Measurements from ENCODE around the gene PDE8A. TPM values are rescaled to one million over a fixed set of nuclear protein-coding genes. Genes with fewer than 3 reads are reported as not detected.

The PDE8A gene
- total RNA-seq, 6 experiments from 2014 or later, result 32.7 to 40.5 (median 37.4) TPM

DNA sequence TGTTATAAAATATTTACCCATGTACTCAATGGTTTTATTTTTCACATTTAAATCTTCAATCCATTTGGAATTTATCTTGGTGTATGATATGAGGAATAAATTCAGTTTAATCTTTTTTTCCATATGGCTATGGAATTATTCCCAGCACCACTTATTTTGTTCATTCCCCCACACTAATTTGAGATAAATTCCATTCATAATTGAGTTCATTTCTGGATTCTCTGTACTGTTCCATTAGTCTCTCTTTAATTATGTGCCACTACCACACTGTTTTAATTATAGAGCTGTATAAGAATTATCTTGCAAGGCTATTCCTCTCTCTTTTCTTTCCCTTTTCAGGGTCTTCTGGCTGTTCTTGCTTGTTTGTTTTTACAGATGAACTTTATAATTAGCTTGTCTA, 34.6 kb downstream of the PDE8A start:
- H3K27ac ChIP-seq, result no peak overlapping the region
- H3K9me3 ChIP-seq, result no peaks in the 10 kb centered on the region
- no peaks in the 10 kb centered on the region for H3K27me3 ChIP-seq
- no peak for TF ChIP-seq POLR2A (IDR thresholded peaks at IDR 0.05)
- TF ChIP-seq, protein P1, sequence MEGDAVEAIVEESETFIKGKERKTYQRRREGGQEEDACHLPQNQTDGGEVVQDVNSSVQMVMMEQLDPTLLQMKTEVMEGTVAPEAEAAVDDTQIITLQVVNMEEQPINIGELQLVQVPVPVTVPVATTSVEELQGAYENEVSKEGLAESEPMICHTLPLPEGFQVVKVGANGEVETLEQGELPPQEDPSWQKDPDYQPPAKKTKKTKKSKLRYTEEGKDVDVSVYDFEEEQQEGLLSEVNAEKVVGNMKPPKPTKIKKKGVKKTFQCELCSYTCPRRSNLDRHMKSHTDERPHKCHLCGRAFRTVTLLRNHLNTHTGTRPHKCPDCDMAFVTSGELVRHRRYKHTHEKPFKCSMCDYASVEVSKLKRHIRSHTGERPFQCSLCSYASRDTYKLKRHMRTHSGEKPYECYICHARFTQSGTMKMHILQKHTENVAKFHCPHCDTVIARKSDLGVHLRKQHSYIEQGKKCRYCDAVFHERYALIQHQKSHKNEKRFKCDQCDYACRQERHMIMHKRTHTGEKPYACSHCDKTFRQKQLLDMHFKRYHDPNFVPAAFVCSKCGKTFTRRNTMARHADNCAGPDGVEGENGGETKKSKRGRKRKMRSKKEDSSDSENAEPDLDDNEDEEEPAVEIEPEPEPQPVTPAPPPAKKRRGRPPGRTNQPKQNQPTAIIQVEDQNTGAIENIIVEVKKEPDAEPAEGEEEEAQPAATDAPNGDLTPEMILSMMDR (IDR thresholded peaks at IDR 0.05), result no peak
- no peaks in the 10 kb centered on the region for H3K36me3 ChIP-seq
- ATAC-seq (no peak), DNase-seq (no peak)
- intact Hi-C loops (cut with DNase I), result no loop called here
- no peak overlapping the region for H3K4me3 ChIP-seq
- H3K4me1 ChIP-seq, result peaks cover 0 to 13% (median 6%) of the 10 kb centered on the region in 4 donors

DNA sequence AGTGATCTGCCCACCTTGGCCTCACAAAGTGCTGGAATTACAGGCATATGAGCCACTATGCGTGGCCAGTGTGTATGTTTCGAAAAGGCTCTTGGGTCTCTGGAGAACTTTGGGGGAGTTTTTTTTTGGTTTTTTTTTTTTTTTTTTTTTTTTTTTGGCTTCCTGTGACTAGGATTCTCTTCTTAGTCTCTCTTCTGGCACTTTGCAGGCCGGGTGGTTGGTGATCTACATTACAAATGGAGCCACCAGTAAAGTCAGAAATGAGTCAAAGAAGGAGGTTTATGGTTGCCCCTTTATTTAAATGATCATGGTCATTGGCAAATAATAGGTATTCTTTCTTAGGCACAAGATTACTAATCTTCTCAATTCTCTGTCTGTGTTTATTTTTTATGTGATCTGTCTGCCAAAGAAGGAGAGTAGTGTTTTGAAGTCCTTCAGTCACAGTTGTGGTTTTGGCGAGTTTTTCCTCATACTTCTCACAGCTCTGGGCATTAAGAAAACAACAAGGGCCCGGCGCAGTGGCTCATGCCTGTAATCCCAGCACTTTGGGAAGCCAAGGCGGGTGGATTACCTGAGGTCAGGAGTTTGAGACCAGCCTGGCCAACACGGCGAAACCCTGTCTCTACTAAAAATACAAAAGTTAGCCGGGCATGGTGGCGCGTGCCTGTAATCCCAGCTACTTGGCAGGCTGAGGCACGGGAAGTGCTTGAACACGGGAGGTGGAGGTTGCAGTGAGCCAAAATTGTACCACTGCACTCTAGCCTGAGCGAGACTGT, 38.3 kb downstream of the PDE8A start:
- WGBS (ENCODE audit: insufficient coverage, low coverage, low lambda C conversion rate, missing lambda C conversion rate), result 48% methylated on average over 14 of the region's 15 CpGs
- no peak for TF ChIP-seq POLR2A (IDR thresholded peaks at IDR 0.05)
- TF ChIP-seq, protein P1 (IDR thresholded peaks at IDR 0.05), result no peak

DNA sequence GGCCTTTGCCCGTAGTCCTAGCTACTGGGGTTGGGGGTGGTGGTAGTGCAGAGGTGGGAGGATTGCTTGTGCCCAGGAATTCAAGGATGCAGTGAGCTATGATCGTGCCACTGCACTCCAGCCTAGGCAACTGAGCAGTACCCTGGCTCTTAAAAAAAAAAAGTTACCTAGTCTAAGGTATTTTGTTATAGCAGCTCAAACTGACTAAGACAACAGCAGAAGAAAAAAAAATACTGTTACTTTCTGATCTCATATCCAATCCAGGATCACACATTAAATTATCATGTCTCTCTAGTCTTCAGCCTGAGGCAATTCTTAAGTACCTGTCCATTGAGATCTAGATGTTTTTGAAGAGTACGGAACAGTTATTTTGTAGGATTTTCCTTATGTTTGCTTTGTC, 39.8 kb downstream of the PDE8A start:
- WGBS (ENCODE audit: insufficient coverage, low coverage, low lambda C conversion rate, missing lambda C conversion rate), result 75% methylated on average over 3 of the region's 3 CpGs
- H3K4me1 ChIP-seq, result peaks cover 0 to 42% (median 18%) of the 10 kb centered on the region in 4 donors
- TF ChIP-seq POLR2A (IDR thresholded peaks at IDR 0.05), result no peak
- TF ChIP-seq, protein P1 (IDR thresholded peaks at IDR 0.05), result no peak
- intact Hi-C loops (cut with DNase I), result no loop called here
- ATAC-seq (no peak), DNase-seq (no peak)
- no peaks in the 10 kb centered on the region for H3K36me3 ChIP-seq
- H3K4me3 ChIP-seq, result no peak overlapping the region
- H3K27ac ChIP-seq, result no peak overlapping the region
- no peaks in the 10 kb centered on the region for H3K27me3 ChIP-seq
- H3K9me3 ChIP-seq, result no peaks in the 10 kb centered on the region

More for the DNA sequence above, 38.3 kb downstream of the PDE8A start:
- no peaks in the 10 kb centered on the region for H3K36me3 ChIP-seq
- ATAC-seq (peak in 3 of 4 donors; percentile 15 to 48 (median 25)), DNase-seq (no peak)
- no peak overlapping the region for H3K4me3 ChIP-seq
- no peaks in the 10 kb centered on the region for H3K27me3 ChIP-seq
- peaks cover 0 to 32% (median 13%) of the 10 kb centered on the region in 4 donors for H3K4me1 ChIP-seq
- intact Hi-C loops (cut with DNase I), result no loop called here
- H3K9me3 ChIP-seq, result no peaks in the 10 kb centered on the region
- peak overlapping the region; percentile 39 to 71 (median 40) for H3K27ac ChIP-seq

DNA sequence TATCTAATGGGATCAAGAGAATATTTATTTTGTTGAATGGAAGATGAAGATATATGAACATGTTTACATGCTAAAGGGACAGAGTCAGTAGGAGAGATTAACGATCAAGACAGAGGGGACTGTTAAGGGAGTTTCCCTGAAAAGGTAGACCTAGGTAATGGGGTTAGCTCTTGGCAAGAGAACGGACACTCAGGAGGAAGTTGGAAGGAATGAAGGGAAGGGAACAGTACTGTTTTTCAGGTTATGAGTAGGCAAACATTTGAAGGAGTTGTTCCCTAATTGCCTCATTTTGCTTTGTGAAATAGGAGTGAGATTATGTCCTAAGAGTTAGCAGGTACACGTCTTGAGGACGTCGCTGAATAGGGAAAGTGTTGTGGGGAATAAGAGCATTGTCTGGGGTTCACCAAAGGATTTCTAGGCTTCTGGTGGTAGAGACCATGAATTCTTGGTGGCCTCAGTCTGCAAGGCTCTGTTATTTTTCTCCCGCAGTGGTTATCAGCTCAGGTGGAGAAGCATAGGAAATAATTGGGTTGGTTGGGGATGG, 41.3 kb downstream of the PDE8A start:
- no peak overlapping the region for H3K4me3 ChIP-seq
- no peaks in the 10 kb centered on the region for H3K36me3 ChIP-seq
- H3K9me3 ChIP-seq, result no peaks in the 10 kb centered on the region
- no peak for ATAC-seq
- no peak overlapping the region for H3K27ac ChIP-seq
- no peak for DNase-seq
- TF ChIP-seq, protein P1 (IDR thresholded peaks at IDR 0.05), result no peak
- TF ChIP-seq POLR2A (IDR thresholded peaks at IDR 0.05), result no peak
- 86% methylated on average over 6 of the region's 6 CpGs for WGBS (ENCODE audit: insufficient coverage, low coverage, low lambda C conversion rate, missing lambda C conversion rate)
- intact Hi-C loops (cut with DNase I), result no loop called here
- H3K4me1 ChIP-seq, result peaks cover 0 to 58% (median 26%) of the 10 kb centered on the region in 4 donors
- H3K27me3 ChIP-seq, result no peaks in the 10 kb centered on the region

Data from right lobe of liver (tissue), 6 donors.